Measurements from ENCODE around the gene EFR3B. TPM values are rescaled to one million over a fixed set of nuclear protein-coding genes. Genes with fewer than 3 reads are reported as not detected.
"Not testable (repeated sequence)": the region's sequence is repeated elsewhere in the genome, so short reads cannot be mapped to it uniquely, and the experiment has no call there.

The EFR3B gene, protein sequence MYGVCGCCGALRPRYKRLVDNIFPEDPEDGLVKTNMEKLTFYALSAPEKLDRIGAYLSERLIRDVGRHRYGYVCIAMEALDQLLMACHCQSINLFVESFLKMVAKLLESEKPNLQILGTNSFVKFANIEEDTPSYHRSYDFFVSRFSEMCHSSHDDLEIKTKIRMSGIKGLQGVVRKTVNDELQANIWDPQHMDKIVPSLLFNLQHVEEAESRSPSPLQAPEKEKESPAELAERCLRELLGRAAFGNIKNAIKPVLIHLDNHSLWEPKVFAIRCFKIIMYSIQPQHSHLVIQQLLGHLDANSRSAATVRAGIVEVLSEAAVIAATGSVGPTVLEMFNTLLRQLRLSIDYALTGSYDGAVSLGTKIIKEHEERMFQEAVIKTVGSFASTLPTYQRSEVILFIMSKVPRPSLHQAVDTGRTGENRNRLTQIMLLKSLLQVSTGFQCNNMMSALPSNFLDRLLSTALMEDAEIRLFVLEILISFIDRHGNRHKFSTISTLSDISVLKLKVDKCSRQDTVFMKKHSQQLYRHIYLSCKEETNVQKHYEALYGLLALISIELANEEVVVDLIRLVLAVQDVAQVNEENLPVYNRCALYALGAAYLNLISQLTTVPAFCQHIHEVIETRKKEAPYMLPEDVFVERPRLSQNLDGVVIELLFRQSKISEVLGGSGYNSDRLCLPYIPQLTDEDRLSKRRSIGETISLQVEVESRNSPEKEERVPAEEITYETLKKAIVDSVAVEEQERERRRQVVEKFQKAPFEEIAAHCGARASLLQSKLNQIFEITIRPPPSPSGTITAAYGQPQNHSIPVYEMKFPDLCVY
- total RNA-seq, result 1.5 TPM

DNA sequence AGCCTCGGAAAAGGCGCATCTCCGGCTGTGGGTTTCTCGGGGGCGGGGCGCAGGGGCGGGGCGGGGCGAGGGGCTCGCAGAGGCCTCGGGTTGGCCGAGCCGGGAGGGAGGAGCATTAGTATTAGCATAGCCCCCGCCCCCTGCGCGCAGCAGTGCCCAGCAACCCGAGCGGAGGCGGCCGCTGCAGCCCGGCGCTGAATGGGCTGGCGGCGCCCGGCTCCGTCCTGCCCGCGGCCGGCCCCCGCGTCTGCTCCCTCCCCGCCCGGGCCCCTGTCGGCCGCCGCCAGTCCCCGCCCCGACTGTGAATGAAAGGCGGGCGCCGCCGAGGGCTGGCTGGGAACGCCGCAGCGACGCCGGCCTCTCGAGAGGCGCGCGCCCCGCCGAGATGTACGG lies at the start of gene EFR3B:
EFR3B (plus strand) TSS at position 149 of the 393 bp plus-strand sequence; CDS start at position 386, 237 bp downstream.
- intact Hi-C loops (cut with DNase I), result no loop called here
- Histone ChIP-seq H3K36me3 (no peaks in the 10 kb centered on the region), H3K27ac (peak within 1 kb of the TSS; percentile 42), H3K4me3 (peak within 1 kb of the TSS; percentile 50 to 91), H3K27me3 (no peaks in the 10 kb centered on the region), H3K4me1 (peaks cover 19% of the 10 kb centered on the region), H3K9me3 (no peaks in the 10 kb centered on the region)
- no peak for DNase-seq (ENCODE audit: extremely low spot score in 2 of 2)
- TF ChIP-seq, protein P1, sequence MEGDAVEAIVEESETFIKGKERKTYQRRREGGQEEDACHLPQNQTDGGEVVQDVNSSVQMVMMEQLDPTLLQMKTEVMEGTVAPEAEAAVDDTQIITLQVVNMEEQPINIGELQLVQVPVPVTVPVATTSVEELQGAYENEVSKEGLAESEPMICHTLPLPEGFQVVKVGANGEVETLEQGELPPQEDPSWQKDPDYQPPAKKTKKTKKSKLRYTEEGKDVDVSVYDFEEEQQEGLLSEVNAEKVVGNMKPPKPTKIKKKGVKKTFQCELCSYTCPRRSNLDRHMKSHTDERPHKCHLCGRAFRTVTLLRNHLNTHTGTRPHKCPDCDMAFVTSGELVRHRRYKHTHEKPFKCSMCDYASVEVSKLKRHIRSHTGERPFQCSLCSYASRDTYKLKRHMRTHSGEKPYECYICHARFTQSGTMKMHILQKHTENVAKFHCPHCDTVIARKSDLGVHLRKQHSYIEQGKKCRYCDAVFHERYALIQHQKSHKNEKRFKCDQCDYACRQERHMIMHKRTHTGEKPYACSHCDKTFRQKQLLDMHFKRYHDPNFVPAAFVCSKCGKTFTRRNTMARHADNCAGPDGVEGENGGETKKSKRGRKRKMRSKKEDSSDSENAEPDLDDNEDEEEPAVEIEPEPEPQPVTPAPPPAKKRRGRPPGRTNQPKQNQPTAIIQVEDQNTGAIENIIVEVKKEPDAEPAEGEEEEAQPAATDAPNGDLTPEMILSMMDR (IDR thresholded peaks at IDR 0.05), result no peak
- TF ChIP-seq POLR2A (IDR thresholded peaks at IDR 0.05) (peak in 1 of 2 donors; percentile 26), POLR2AphosphoS5 (IDR thresholded peaks at IDR 0.05; ENCODE audit: insufficient read depth in 1 of 2, low read depth in 1 of 2) (no peak)

DNA sequence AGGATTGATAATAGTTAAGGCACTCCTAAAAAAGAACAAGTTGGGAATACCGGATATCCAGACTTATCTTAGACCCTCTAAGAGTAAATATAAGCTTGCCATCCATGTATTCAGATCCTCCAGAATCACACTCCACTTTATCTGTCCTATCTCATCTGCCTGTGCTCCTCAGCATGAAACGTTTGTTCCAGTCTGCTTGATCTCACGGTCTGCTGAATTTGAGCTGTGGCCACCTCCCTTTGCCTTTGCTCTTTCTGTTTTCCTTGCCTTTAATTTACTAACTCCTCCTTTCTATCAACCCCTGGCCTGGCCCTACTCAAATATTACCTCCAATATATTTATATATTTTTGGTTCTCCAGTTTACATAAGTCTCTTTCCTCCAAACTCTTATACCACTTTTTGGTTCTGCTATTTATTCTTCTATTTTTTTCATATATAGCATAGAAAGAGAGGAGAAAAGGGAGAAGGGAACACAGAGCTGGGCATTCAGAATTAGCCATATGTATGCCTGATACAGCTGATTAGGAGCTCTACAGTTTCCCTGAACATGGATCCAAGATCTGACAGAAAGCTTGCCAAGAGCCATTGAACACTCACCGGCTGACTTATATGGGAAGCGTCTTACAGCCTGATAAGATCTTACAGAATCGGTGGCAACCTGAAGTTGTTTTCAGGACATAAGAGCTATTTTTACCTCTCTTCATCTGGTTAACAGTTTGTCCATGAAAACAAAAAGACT lies 48.3 kb upstream of the EFR3B start:
- Histone ChIP-seq H3K4me3 (no peak overlapping the region), H3K36me3 (no peaks in the 10 kb centered on the region), H3K9me3 (no peaks in the 10 kb centered on the region), H3K27ac (no peak overlapping the region), H3K4me1 (no peaks in the 10 kb centered on the region), H3K27me3 (no peaks in the 10 kb centered on the region)
- no peak for DNase-seq (ENCODE audit: extremely low spot score in 2 of 2)
- intact Hi-C loops (cut with DNase I), result no loop called here
- TF ChIP-seq POLR2AphosphoS5 (IDR thresholded peaks at IDR 0.05; ENCODE audit: insufficient read depth in 1 of 2, low read depth in 1 of 2), result no peak
- no peak for TF ChIP-seq POLR2A (IDR thresholded peaks at IDR 0.05)
- TF ChIP-seq, protein P1 (IDR thresholded peaks at IDR 0.05), result no peak

DNA sequence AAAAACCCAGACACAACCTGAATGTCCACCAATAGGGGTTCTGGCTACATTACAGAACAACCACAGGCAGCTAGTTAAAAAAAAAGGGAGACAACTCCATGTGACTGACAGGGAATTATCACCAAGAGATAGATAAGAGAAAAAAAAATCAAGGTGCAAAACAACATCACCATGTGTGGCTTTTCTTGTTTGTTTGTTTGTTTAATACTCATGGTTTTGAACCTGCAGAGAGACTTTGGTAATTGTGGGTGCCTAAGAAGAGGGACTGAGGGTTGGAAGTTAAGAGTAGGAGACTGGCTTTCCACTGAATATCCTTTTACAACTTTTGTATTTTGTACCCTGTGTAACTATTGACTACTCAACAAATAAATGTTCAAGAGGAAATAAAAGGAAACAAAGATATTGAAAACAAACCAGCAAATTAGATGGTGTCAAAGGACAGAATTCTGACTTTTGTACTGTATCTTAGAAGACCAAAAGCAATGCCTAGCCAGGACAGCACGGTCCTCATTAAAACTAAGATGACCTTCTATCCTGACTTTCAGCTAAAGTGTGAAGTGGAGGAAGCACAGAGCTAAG lies 47.6 kb upstream of the EFR3B start:
- H3K36me3 ChIP-seq, result no peaks in the 10 kb centered on the region
- H3K9me3 ChIP-seq, result no peaks in the 10 kb centered on the region
- DNase-seq (ENCODE audit: extremely low spot score in 2 of 2), result no peak
- no peak overlapping the region for H3K27ac ChIP-seq
- H3K4me3 ChIP-seq, result no peak overlapping the region
- TF ChIP-seq, protein P1 (IDR thresholded peaks at IDR 0.05), result no peak
- TF ChIP-seq POLR2AphosphoS5 (IDR thresholded peaks at IDR 0.05; ENCODE audit: insufficient read depth in 1 of 2, low read depth in 1 of 2), result no peak
- intact Hi-C loops (cut with DNase I), result no loop called here
- no peaks in the 10 kb centered on the region for H3K27me3 ChIP-seq
- H3K4me1 ChIP-seq, result no peaks in the 10 kb centered on the region

DNA sequence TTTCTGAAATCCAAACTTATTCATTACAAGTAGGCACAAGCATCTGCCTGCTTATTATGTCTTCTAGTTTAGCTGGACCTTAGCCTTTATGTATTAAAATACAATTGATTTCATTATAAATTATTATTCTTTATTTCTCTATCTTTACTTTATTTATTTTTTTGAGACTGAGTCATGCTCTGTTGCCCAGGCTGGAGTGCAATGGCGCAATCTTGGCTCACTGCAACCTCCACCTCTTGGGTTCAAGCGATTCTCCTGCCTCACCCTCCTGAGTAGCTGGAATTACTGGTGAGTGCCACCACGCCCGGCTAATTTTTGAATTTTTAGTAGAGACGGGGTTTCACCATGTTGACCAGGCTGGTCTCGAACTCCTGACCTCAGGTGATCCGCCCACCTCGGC lies 42.8 kb upstream of the EFR3B start:
- H3K27me3 ChIP-seq; H3K36me3 ChIP-seq; DNase-seq (ENCODE audit: extremely low spot score in 2 of 2); intact Hi-C loops (cut with DNase I); H3K4me1 ChIP-seq; H3K27ac ChIP-seq; H3K9me3 ChIP-seq; H3K4me3 ChIP-seq: not testable (repeated sequence)

DNA sequence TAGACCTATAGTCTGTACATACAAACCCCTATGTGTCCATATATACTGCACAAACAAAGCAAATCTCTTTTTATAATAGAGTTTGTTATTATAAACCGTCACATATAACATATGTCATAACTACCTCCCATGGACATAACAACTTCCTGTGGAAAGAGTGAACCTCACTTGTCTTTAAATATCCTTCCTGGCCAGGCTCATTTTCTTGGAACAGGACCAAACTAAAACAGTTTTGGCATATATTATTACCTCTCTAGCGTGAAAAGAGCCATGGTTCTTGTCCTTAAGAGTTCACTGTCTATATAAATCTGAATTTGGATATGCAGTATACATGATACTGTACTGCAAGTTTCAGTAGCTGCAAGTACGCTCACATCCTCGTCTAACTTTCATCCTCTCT lies 41.8 kb upstream of the EFR3B start:
- H3K27ac ChIP-seq, result no peak overlapping the region
- no peak overlapping the region for H3K4me3 ChIP-seq
- H3K27me3 ChIP-seq, result no peaks in the 10 kb centered on the region
- H3K36me3 ChIP-seq, result no peaks in the 10 kb centered on the region
- TF ChIP-seq POLR2AphosphoS5 (IDR thresholded peaks at IDR 0.05; ENCODE audit: insufficient read depth in 1 of 2, low read depth in 1 of 2), result no peak
- TF ChIP-seq, protein P1 (IDR thresholded peaks at IDR 0.05), result no peak
- no peak for TF ChIP-seq POLR2A (IDR thresholded peaks at IDR 0.05)
- H3K9me3 ChIP-seq, result no peaks in the 10 kb centered on the region
- intact Hi-C loops (cut with DNase I), result no loop called here
- no peaks in the 10 kb centered on the region for H3K4me1 ChIP-seq
- no peak for DNase-seq (ENCODE audit: extremely low spot score in 2 of 2)
